B cell (primary cell): ENCODE measurements around the gene FAM25G. TPM values are rescaled to one million over a fixed set of nuclear protein-coding genes. Genes with fewer than 3 reads are reported as not detected.

Experiments used
- ATAC-seq: fragments of 200-7000 bp; cut with Tn5 transposase; one replicate; pipeline ENCODE4 v1.10.0; 2021; ENCODE audit warnings: low read depth, mild to moderate bottlenecking, moderate number of reproducible peaks, moderate library complexity
- CTCF ChIA-PET: fragments of 350-600 bp; sonication (Branson Sonifier 250); formaldehyde crosslinking; loops from one replicate; lab custom pipeline; 2021; ENCODE audit warnings: antibody characterized with exemption, inconsistent platforms; lab: Charles Lee
- POLR2A ChIA-PET: fragments of 350-600 bp; sonication (Branson Sonifier 250); formaldehyde crosslinking; loops from one replicate; lab custom pipeline; 2021; ENCODE audit warnings: antibody characterized with exemption; lab: Charles Lee
- DNase-seq: peaks from one replicate; pipeline ENCODE4 v3.0.0; 2013
- H2AFZ ChIP-seq: 2 replicates; pipeline ENCODE4 v1.6.1; 2012; ENCODE audit warnings: mild to moderate bottlenecking, low read depth, low read length; ENCODE audit not compliant: insufficient read depth, poor library complexity, severe bottlenecking
- H3K27ac ChIP-seq, 2 donors: 1 replicate in 1 of 2; 2 replicates in 1 of 2; pipeline ENCODE4 v1.5.1; 2012 to 2013; ENCODE audit warnings: low read length in 2 of 2, mild to moderate bottlenecking in 2 of 2, moderate library complexity in 1 of 2
- H3K27me3 ChIP-seq, 4 experiments: fragments of 200-600 bp in 1 of 4; sonication (generic) in 1 of 4; replicated peaks in 1 of 4; 1 replicate in 2 of 4; 2 replicates in 2 of 4; pipeline versions ENCODE4 v1.6.1 to v1.7.0; 2013 to 2016; ENCODE audit warnings: low read length in 3 of 4, mild to moderate bottlenecking in 2 of 4, mixed read lengths in 1 of 4, moderate library complexity in 1 of 4; ENCODE audit not compliant: insufficient read depth in 4 of 4, control insufficient read depth in 3 of 4; ENCODE audit errors: control extremely low read depth in 1 of 4
- H3K36me3 ChIP-seq, 2 experiments: replicated peaks in 1 of 2; 1 replicate in 1 of 2; 2 replicates in 1 of 2; pipeline versions ENCODE4 v1.6.1 to v1.7.1; 2013; ENCODE audit warnings: low read length in 1 of 2; ENCODE audit not compliant: insufficient read depth in 2 of 2, control insufficient read depth in 1 of 2; ENCODE audit errors: control extremely low read depth in 1 of 2, extremely low read depth in 1 of 2
- H3K4me1 ChIP-seq, 2 donors: fragments of 200-600 bp in 1 of 2; sonication (generic) in 1 of 2; 1 replicate in 1 of 2; 2 replicates in 1 of 2; pipeline versions ENCODE4 v1.5.1 to v1.6.1; 2013 to 2017; ENCODE audit warnings: low read length in 2 of 2; ENCODE audit not compliant: control insufficient read depth in 2 of 2, insufficient read depth in 2 of 2
- H3K4me2 ChIP-seq: replicated peaks from 2 replicates; pipeline ENCODE3; 2012; ENCODE audit warnings: mild to moderate bottlenecking, low read depth, low read length; ENCODE audit not compliant: poor library complexity, severe bottlenecking
- H3K4me3 ChIP-seq, 5 experiments: fragments of 200-600 bp in 1 of 5; sonication (generic) in 1 of 5; 1 replicate in 3 of 5; 2 replicates in 2 of 5; pipeline versions ENCODE4 v1.5.1 to v1.7.0; 2011 to 2016; ENCODE audit warnings: low read length in 4 of 5, mild to moderate bottlenecking in 4 of 5, low read depth in 2 of 5, control low read depth in 1 of 5, moderate library complexity in 1 of 5; ENCODE audit not compliant: insufficient read depth in 1 of 5; ENCODE audit errors: control extremely low read depth in 1 of 5, extremely low read depth in 1 of 5
- H3K79me2 ChIP-seq: fragments of 200-600 bp; sonication (generic); one replicate; pipeline ENCODE4 v1.6.0; 2016; ENCODE audit warnings: low read length; ENCODE audit not compliant: control insufficient read depth, insufficient read depth
- H3K9ac ChIP-seq: fragments of 200-600 bp; sonication (generic); 2 replicates; pipeline ENCODE4 v1.6.1; 2017; ENCODE audit warnings: mild to moderate bottlenecking, low read length, moderate library complexity
- H3K9me3 ChIP-seq, 3 donors: one replicate each; pipeline versions ENCODE4 v1.6.1 to v1.7.1; 2013; ENCODE audit warnings: low read length in 2 of 3; ENCODE audit not compliant: control insufficient read depth in 2 of 3, insufficient read depth in 1 of 3; ENCODE audit errors: control extremely low read depth in 1 of 3
- H4K20me1 ChIP-seq: 2 replicates; pipeline ENCODE4 v1.6.0; 2012; ENCODE audit warnings: mild to moderate bottlenecking, low read length; ENCODE audit not compliant: insufficient read depth, control insufficient read depth, poor library complexity, severe bottlenecking
- H3K27ac Mint-ChIP-seq: one replicate; pipeline ENCODE4 v1.8.0; 2021; ENCODE audit warnings: mixed read lengths
- H3K27me3 Mint-ChIP-seq: one replicate; pipeline ENCODE4 v1.8.0; 2021; ENCODE audit warnings: mixed read lengths
- H3K4me1 Mint-ChIP-seq: one replicate; pipeline ENCODE4 v1.8.0; 2021; ENCODE audit warnings: mixed read lengths
- H3K4me3 Mint-ChIP-seq: one replicate; pipeline ENCODE4 v1.8.0; 2021; ENCODE audit warnings: mixed read lengths
- H3K9me3 Mint-ChIP-seq: one replicate; pipeline ENCODE4 v1.8.0; 2022; ENCODE audit warnings: mixed read lengths; ENCODE audit not compliant: insufficient read depth
- CTCF ChIP-seq: fragments of 200-600 bp; IDR thresholded peaks from one replicate; pipeline ENCODE4 v1.8.0; 2022; ENCODE audit warnings: antibody characterized with exemption, mild to moderate bottlenecking
- EZH2 ChIP-seq: IDR thresholded peaks from 2 replicates; pipeline ENCODE4 v1.6.1; 2012; ENCODE audit warnings: borderline replicate concordance, low read depth, mild to moderate bottlenecking, moderate library complexity, low read length; ENCODE audit not compliant: insufficient read depth, poor library complexity, severe bottlenecking
- WGBS: methylation state at CpG from one replicate; pipeline ENCODE4 v1.1.5; 2013; ENCODE audit warnings: missing lambda C conversion rate; ENCODE audit not compliant: insufficient coverage; 5-methylcytosine and 5-hydroxymethylcytosine counted together
- intact Hi-C: fragments of 100-400 bp; cut with micrococcal nuclease; formaldehyde crosslinking; loops from one replicate; pipeline ENCODE4 v1.10.0; 2022
- polyA plus RNA-seq: library from polyadenylated mRNA; depleted of rRNA; stranded (reverse); fragments of >200 nt; gene quantifications from 2 replicates; pipeline ENCODE4 v1.2.3, GENCODE V29; 2012
- total RNA-seq, 2 donors: library from RNA; stranded (reverse); fragments of 120-200 nt in 1 of 2; gene quantifications; 1 replicate in 1 of 2; 2 replicates in 1 of 2; pipeline versions ENCODE4 v1.2.3 to v1.2.4, GENCODE V29; 2013 to 2022

The FAM25G gene
- total and polyA plus RNA-seq, 2 donors (not counting 1 experiment from before 2014, with no cell fraction given), result not detected

GRCh38 chr10:47452495-47453140 is 38.9 kb downstream of the FAM25G start:
- Histone ChIP-seq H3K4me3 (no peak overlapping the region), H3K36me3 (no peaks in the 10 kb centered on the region), H3K27me3 (peaks cover 0 to 3% (median 0%) of the 10 kb centered on the region in 4 experiments), H3K79me2 (no peaks in the 10 kb centered on the region), H3K9ac (no peak overlapping the region), H3K4me1 (peaks cover 0 to 14% of the 10 kb centered on the region in 2 donors), H3K27ac (no peak overlapping the region), H3K9me3 (peaks cover 0 to 2% (median 0%) of the 10 kb centered on the region in 3 donors), H4K20me1 (no peaks in the 10 kb centered on the region), H3K4me2 (no peak overlapping the region), H2AFZ (no peak overlapping the region)
- H3K27me3 Mint-ChIP-seq, result peaks cover 12% of the 10 kb centered on the region
- WGBS, result 75% methylated on average over 7 of the region's 11 CpGs
- POLR2A ChIA-PET, result no interaction called here
- H3K27ac Mint-ChIP-seq, result no peak overlapping the region
- peaks cover 16% of the 10 kb centered on the region for H3K4me1 Mint-ChIP-seq
- DNase-seq, result no peak
- no peak overlapping the region for H3K4me3 Mint-ChIP-seq
- intact Hi-C loops, result no loop called here
- no peak for ATAC-seq
- TF ChIP-seq EZH2, result no peak
- no peak for TF ChIP-seq CTCF
- CTCF ChIA-PET, result no interaction called here
- H3K9me3 Mint-ChIP-seq, result peaks cover 3% of the 10 kb centered on the region

GRCh38 chr10:47451998-47452494 is 39.5 kb downstream of the FAM25G start:
- no peak overlapping the region for H3K4me3 ChIP-seq
- H3K4me1 ChIP-seq, result peaks cover 0 to 14% of the 10 kb centered on the region in 2 donors
- ChIA-PET POLR2A (no interaction called here), CTCF (no interaction called here)
- ATAC-seq (no peak), DNase-seq (no peak)
- no peak overlapping the region for H2AFZ ChIP-seq
- H3K79me2 ChIP-seq, result no peaks in the 10 kb centered on the region
- Mint-ChIP-seq H3K27ac (no peak overlapping the region), H3K4me1 (peaks cover 16% of the 10 kb centered on the region), H3K4me3 (no peak overlapping the region), H3K27me3 (peaks cover 12% of the 10 kb centered on the region), H3K9me3 (peaks cover 3% of the 10 kb centered on the region)
- H4K20me1 ChIP-seq, result no peaks in the 10 kb centered on the region
- TF ChIP-seq EZH2, result no peak
- TF ChIP-seq CTCF, result no peak
- no peak overlapping the region for H3K9ac ChIP-seq
- H3K27me3 ChIP-seq, result peaks cover 0 to 3% (median 0%) of the 10 kb centered on the region in 4 experiments
- intact Hi-C loops, result no loop called here
- no peak overlapping the region for H3K4me2 ChIP-seq
- 49% methylated on average over 5 of the region's 7 CpGs for WGBS
- H3K27ac ChIP-seq, result no peak overlapping the region
- peaks cover 0 to 7% (median 0%) of the 10 kb centered on the region in 3 donors for H3K9me3 ChIP-seq
- no peaks in the 10 kb centered on the region for H3K36me3 ChIP-seq
